PC-3 (cell line): ENCODE data around the gene RBSN.

Source experiments
- CTCF ChIP-seq: fragments of 300-600 bp; sonication (generic); conservative IDR thresholded peaks from 2 replicates; pipeline ENCODE4 v1.5.1; 2017; ENCODE audit warnings: antibody characterized with exemption, low read depth, mild to moderate bottlenecking, low read length
- EZH2 ChIP-seq: fragments of 300-600 bp; sonication (generic); IDR thresholded peaks from one replicate; pipeline ENCODE4 v1.6.1; 2017; ENCODE audit warnings: antibody characterized with exemption, mild to moderate bottlenecking, low read length; ENCODE audit not compliant: unreplicated experiment
- EZH2phosphoT487 ChIP-seq: fragments of 300-600 bp; sonication (generic); IDR thresholded peaks from 2 replicates; pipeline ENCODE4 v1.6.1; 2018; ENCODE audit warnings: mild to moderate bottlenecking, antibody characterized with exemption, low read length, borderline replicate concordance

DNA sequence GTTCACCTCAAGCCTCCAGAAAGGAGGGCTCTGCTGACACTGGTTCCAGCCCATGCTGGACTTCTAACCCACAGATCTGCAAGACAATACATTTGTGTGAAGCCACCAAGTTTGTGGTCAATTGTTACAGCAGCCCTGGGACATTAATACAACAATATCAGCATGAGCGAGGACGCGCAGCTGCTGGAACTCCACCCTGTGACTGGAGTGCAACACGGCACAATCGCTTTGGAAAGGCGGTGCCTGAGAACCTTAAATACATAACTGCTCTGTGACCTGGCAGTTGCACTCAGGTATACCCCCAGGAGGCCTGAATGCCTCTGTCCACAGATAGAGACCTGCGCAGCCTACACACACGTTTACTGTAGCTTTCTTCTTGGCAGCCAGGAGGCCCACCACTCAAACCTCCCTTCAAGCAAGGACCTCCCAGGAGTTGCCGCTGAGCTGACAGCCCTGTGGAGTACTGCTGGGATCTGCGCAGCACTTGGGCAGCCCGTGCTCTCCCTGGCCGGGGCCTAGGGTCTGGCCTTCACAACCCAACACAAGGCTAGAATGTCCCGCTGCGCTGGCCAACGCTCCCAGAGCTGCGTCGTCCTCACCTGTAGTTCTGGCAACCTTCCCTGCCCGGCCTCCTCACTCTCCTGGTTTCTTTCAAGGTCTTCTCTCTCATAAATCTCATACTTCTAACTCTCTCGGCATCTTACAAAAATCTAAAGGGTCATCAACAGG lies 42.1 kb downstream of the RBSN start:
- TF ChIP-seq CTCF: no peak
- no peak for TF ChIP-seq EZH2phosphoT487
- TF ChIP-seq EZH2: no peak
